ENCODE data around the gene GPX3. TPM values are rescaled to one million over a fixed set of nuclear protein-coding genes. Genes with fewer than 3 reads are reported as not detected.

The GPX3 gene
- total and polyA plus RNA-seq, 2 of the 8 experiments (the other 6 are each of a cell fraction or from before 2014, with no cell fraction given): 27.8 to 77.9 TPM

- WGBS, 2 experiments (ENCODE audit: extremely low coverage in 1 of 2, insufficient coverage in 1 of 2, insufficient read length in 1 of 2, insufficient replicate concordance in 2 of 2, low coverage in 1 of 2, low lambda C conversion rate in 2 of 2, missing lambda C conversion rate in 1 of 2): 91% methylated on average over 5 of the region's 5 CpGs; no CpG with 5 or more reads in 1 of the 2 experiments
- no peak overlapping the region for H3K56ac ChIP-seq (replicated peaks; ENCODE audit: insufficient read length, low read depth, low read length)
- no peaks in the 10 kb centered on the region; the same call in 1 of the 2 replicates for H3K79me1 ChIP-seq (ENCODE audit: low read depth, low read length)
- H3K9me3 ChIP-seq (ENCODE audit: insufficient read depth in 2 of 2, low read depth in 1 of 2, low read length in 1 of 2): no peaks in the 10 kb centered on the region
- H3K9ac ChIP-seq (replicated peaks in 1 of 4; ENCODE audit: extremely low read depth in 1 of 4, low read depth in 3 of 4, low read length in 3 of 4): no peak overlapping the region
- no peak overlapping the region for H3K4ac ChIP-seq (replicated peaks; ENCODE audit: insufficient read length, low read depth, low read length)
- H4K5ac ChIP-seq (ENCODE audit: insufficient read length, low read depth, low read length): no peak overlapping the region
- no peak overlapping the region for H2AK5ac ChIP-seq (ENCODE audit: low read depth, low read length)
- H3K27me3 ChIP-seq (replicated peaks in 1 of 4; ENCODE audit: control insufficient read depth in 3 of 4, extremely low read depth in 1 of 4, insufficient read depth in 3 of 4, low read length in 3 of 4): no peaks in the 10 kb centered on the region
- no peak overlapping the region for H2AFZ ChIP-seq (ENCODE audit: low read length)
- CTCF ChIA-PET (ENCODE audit: partially characterized antibody): interaction anchor here (0.6 to 4.2 kb wide), 10 partner anchors 9 to 121 kb away, joined by 3 to 38 read pairs (median 3); no protein-coding TSS in a partner anchor
- no peak overlapping the region for H3K23ac ChIP-seq (ENCODE audit: insufficient read length)
- POLR2A ChIA-PET (ENCODE audit: partially characterized antibody): interaction anchor here (0.7 to 0.8 kb wide), 2 partner anchors 11 to 1558 kb away, joined by 3 to 4 read pairs; no protein-coding TSS in a partner anchor
- H4K8ac ChIP-seq (ENCODE audit: extremely low read depth, insufficient read depth, low read length): no peak overlapping the region; the same call in 1 of the 2 replicates
- no peak overlapping the region for H2BK5ac ChIP-seq (ENCODE audit: low read depth, low read length)
- H3K14ac ChIP-seq (ENCODE audit: insufficient read length): no peak overlapping the region
- FAIRE-seq (no peak), DNase-seq (ENCODE audit: low read depth in 1 of 2, low spot score in 2 of 2) (no peak)
- H4K91ac ChIP-seq (replicated peaks; ENCODE audit: insufficient read length, low read length): no peak overlapping the region
- H3K27ac ChIP-seq (ENCODE audit: low read depth, low read length): no peak overlapping the region
- H2BK20ac ChIP-seq (ENCODE audit: low read length): no peak overlapping the region
- peaks cover 0 to 6% of the 10 kb centered on the region in 2 experiments for H4K20me1 ChIP-seq (replicated peaks in 1 of 2; ENCODE audit: control insufficient read depth in 1 of 2, insufficient read depth in 2 of 2, low read length in 2 of 2)
- no peak overlapping the region for H2BK15ac ChIP-seq (ENCODE audit: low read length)
- H3K4me1 ChIP-seq (replicated peaks in 1 of 4; ENCODE audit: control insufficient read depth in 3 of 4, insufficient read depth in 4 of 4, low read length in 3 of 4): no peaks in the 10 kb centered on the region
- H3K4me3 ChIP-seq (ENCODE audit: extremely low read depth in 1 of 4, insufficient read depth in 2 of 4, low read depth in 3 of 4, low read length in 4 of 4): no peak overlapping the region
- no peak overlapping the region for H3K4me2 ChIP-seq (ENCODE audit: insufficient read depth in 1 of 2, low read depth in 2 of 2, low read length in 2 of 2)
- TF ChIP-seq USF2 (IDR thresholded peaks at IDR 0.05; ENCODE audit: low read length): no peak
- TF ChIP-seq, protein P1, sequence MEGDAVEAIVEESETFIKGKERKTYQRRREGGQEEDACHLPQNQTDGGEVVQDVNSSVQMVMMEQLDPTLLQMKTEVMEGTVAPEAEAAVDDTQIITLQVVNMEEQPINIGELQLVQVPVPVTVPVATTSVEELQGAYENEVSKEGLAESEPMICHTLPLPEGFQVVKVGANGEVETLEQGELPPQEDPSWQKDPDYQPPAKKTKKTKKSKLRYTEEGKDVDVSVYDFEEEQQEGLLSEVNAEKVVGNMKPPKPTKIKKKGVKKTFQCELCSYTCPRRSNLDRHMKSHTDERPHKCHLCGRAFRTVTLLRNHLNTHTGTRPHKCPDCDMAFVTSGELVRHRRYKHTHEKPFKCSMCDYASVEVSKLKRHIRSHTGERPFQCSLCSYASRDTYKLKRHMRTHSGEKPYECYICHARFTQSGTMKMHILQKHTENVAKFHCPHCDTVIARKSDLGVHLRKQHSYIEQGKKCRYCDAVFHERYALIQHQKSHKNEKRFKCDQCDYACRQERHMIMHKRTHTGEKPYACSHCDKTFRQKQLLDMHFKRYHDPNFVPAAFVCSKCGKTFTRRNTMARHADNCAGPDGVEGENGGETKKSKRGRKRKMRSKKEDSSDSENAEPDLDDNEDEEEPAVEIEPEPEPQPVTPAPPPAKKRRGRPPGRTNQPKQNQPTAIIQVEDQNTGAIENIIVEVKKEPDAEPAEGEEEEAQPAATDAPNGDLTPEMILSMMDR (IDR thresholded peaks at IDR 0.05; ENCODE audit: control extremely low read depth in 1 of 3, insufficient read depth in 1 of 3, low read depth in 1 of 3, low read length in 3 of 3): peak in 2 of 3 experiments; percentile 3 to 38; a peak in 2 of 4 replicates
- no peak overlapping the region for H2BK12ac ChIP-seq (ENCODE audit: low read depth, low read length)
- no peaks in the 10 kb centered on the region for H3K23me2 ChIP-seq (ENCODE audit: low read depth, low read length)
- H3K18ac ChIP-seq (ENCODE audit: extremely low read depth, low read length): no peak overlapping the region
- H2BK120ac ChIP-seq (replicated peaks; ENCODE audit: low read depth, low read length): no peak overlapping the region
- H3K79me2 ChIP-seq (ENCODE audit: control insufficient read depth in 1 of 2, insufficient read depth in 2 of 2, low read length in 2 of 2): no peaks in the 10 kb centered on the region
- H3K36me3 ChIP-seq (ENCODE audit: control insufficient read depth in 2 of 4, insufficient read depth in 4 of 4, low read length in 3 of 4): peaks cover 0 to 7% (median 2%) of the 10 kb centered on the region in 4 experiments; a peak in 3 of 8 replicates
These were observed 9.6 kb downstream of the GPX3 start for GRCh38 chr5:151030056-151030336.
